HUES6 (cell line): ENCODE measurements around the gene NRF1.
"Not testable (repeated sequence)": the region's sequence is repeated elsewhere in the genome, so short reads cannot be mapped to it uniquely, and the experiment has no call there.

Experiments
- H3K27ac ChIP-seq: 2 replicates; pipeline ENCODE4 v1.7.0; 2013; ENCODE audit warnings: low read depth, mild to moderate bottlenecking, low read length, inconsistent platforms
- H3K27me3 ChIP-seq: 2 replicates; pipeline ENCODE4 v1.6.1; 2013; ENCODE audit warnings: low read length; ENCODE audit not compliant: control insufficient read depth, insufficient read depth
- H3K36me3 ChIP-seq: 2 replicates; pipeline ENCODE4 v1.6.1; 2013; ENCODE audit warnings: low read length; ENCODE audit not compliant: control insufficient read depth, insufficient read depth
- H3K4me1 ChIP-seq: 2 replicates; pipeline ENCODE4 v1.6.1; 2013; ENCODE audit warnings: low read length; ENCODE audit not compliant: control insufficient read depth, insufficient read depth
- H3K4me3 ChIP-seq: 2 replicates; pipeline ENCODE4 v1.5.1; 2013; ENCODE audit warnings: low read depth, low read length
- H3K9ac ChIP-seq: one replicate; pipeline ENCODE4 v1.6.1; 2013; ENCODE audit warnings: mild to moderate bottlenecking, low read length
- H3K9me3 ChIP-seq: 2 replicates; pipeline ENCODE4 v1.6.1; 2013; ENCODE audit warnings: low read depth, low read length; ENCODE audit not compliant: control insufficient read depth, insufficient read depth

Gene NRF1

GRCh38 chr7:129785685-129786514, 174.4 kb downstream of the NRF1 start:
- Histone ChIP-seq H3K9ac (no peak overlapping the region), H3K4me1 (peaks cover 36% of the 10 kb centered on the region), H3K27ac (no peak overlapping the region), H3K27me3 (peaks cover 100% of the 10 kb centered on the region), H3K9me3 (no peaks in the 10 kb centered on the region), H3K36me3 (no peaks in the 10 kb centered on the region), H3K4me3 (peak overlapping the region; percentile 44)

GRCh38 chr7:129786825-129787563, 175.5 kb downstream of the NRF1 start:
- no peaks in the 10 kb centered on the region for H3K36me3 ChIP-seq
- no peak overlapping the region for H3K9ac ChIP-seq
- H3K4me1 ChIP-seq = peaks cover 36% of the 10 kb centered on the region
- H3K4me3 ChIP-seq = no peak overlapping the region
- no peak overlapping the region for H3K27ac ChIP-seq
- no peaks in the 10 kb centered on the region for H3K9me3 ChIP-seq
- H3K27me3 ChIP-seq = peaks cover 100% of the 10 kb centered on the region

- Histone ChIP-seq H3K36me3 (no peaks in the 10 kb centered on the region), H3K4me3 (no peak overlapping the region), H3K9me3 (no peaks in the 10 kb centered on the region), H3K4me1 (peaks cover 25% of the 10 kb centered on the region), H3K9ac (no peak overlapping the region), H3K27ac (no peak overlapping the region), H3K27me3 (peaks cover 80% of the 10 kb centered on the region)
Measured at GRCh38 chr7:129789000-129789399, 177.5 kb downstream of the NRF1 start.

- Histone ChIP-seq H3K27me3 (peaks cover 78% of the 10 kb centered on the region), H3K27ac (no peak overlapping the region), H3K9ac (no peak overlapping the region), H3K9me3 (no peaks in the 10 kb centered on the region), H3K4me1 (peaks cover 24% of the 10 kb centered on the region), H3K4me3 (no peak overlapping the region), H3K36me3 (no peaks in the 10 kb centered on the region)
Measured at GRCh38 chr7:129789652-129790051, 178.1 kb downstream of the NRF1 start.

- H3K4me1 ChIP-seq = peaks cover 19% of the 10 kb centered on the region
- peaks cover 73% of the 10 kb centered on the region for H3K27me3 ChIP-seq
- no peaks in the 10 kb centered on the region for H3K9me3 ChIP-seq
- H3K27ac ChIP-seq = no peak overlapping the region
- H3K4me3 ChIP-seq = no peak overlapping the region
- H3K36me3 ChIP-seq = no peaks in the 10 kb centered on the region
- no peak overlapping the region for H3K9ac ChIP-seq
Measured at GRCh38 chr7:129790136-129790535, 178.6 kb downstream of the NRF1 start.

- Histone ChIP-seq H3K27me3 (peaks cover 47% of the 10 kb centered on the region), H3K4me3 (no peak overlapping the region), H3K27ac (no peak overlapping the region)
Measured at GRCh38 chr7:129792721-129793120, 181.2 kb downstream of the NRF1 start.

GRCh38 chr7:129793506-129794310, 182.2 kb downstream of the NRF1 start:
- Histone ChIP-seq H3K36me3 (no peaks in the 10 kb centered on the region), H3K4me1 (peaks cover 12% of the 10 kb centered on the region), H3K9me3 (no peaks in the 10 kb centered on the region), H3K27ac (no peak overlapping the region), H3K27me3 (peaks cover 37% of the 10 kb centered on the region), H3K9ac (no peak overlapping the region), H3K4me3 (no peak overlapping the region)

More at GRCh38 chr7:129792721-129793120, 181.2 kb downstream of the NRF1 start:
- H3K9ac ChIP-seq = no peak overlapping the region
- H3K9me3 ChIP-seq = no peaks in the 10 kb centered on the region
- H3K36me3 ChIP-seq = no peaks in the 10 kb centered on the region
- peaks cover 7% of the 10 kb centered on the region for H3K4me1 ChIP-seq

GRCh38 chr7:129794461-129794860, 182.9 kb downstream of the NRF1 start:
- not testable (repeated sequence) for H3K27ac ChIP-seq, H3K4me3 ChIP-seq, H3K9ac ChIP-seq, H3K36me3 ChIP-seq, H3K9me3 ChIP-seq
- Histone ChIP-seq H3K27me3 (peaks cover 29% of the 10 kb centered on the region), H3K4me1 (peaks cover 12% of the 10 kb centered on the region)

- no peak overlapping the region for H3K27ac ChIP-seq
- peaks cover 11% of the 10 kb centered on the region for H3K27me3 ChIP-seq
- no peaks in the 10 kb centered on the region for H3K36me3 ChIP-seq
- H3K9ac ChIP-seq = no peak overlapping the region
- H3K4me3 ChIP-seq = no peak overlapping the region
- H3K4me1 ChIP-seq = peaks cover 12% of the 10 kb centered on the region
- no peaks in the 10 kb centered on the region for H3K9me3 ChIP-seq
Measured at GRCh38 chr7:129796186-129796775, 184.8 kb downstream of the NRF1 start.

- no peaks in the 10 kb centered on the region for H3K36me3 ChIP-seq
- peaks cover 22% of the 10 kb centered on the region for H3K4me1 ChIP-seq
- H3K9ac ChIP-seq = no peak overlapping the region
- no peak overlapping the region for H3K27ac ChIP-seq
- H3K9me3 ChIP-seq = no peaks in the 10 kb centered on the region
- no peak overlapping the region for H3K4me3 ChIP-seq
- H3K27me3 ChIP-seq = peaks cover 4% of the 10 kb centered on the region; the same call in 1 of the 2 replicates
Measured at GRCh38 chr7:129797214-129797789, 185.8 kb downstream of the NRF1 start.
